GM19397 (cell line): ENCODE measurements around the gene DAPK1.
"Not testable (repeated sequence)": the region's sequence is repeated elsewhere in the genome, so short reads cannot be mapped to it uniquely, and the experiment has no call there.

Experiments used
- ATAC-seq: cut with Tn5 transposase; IDR thresholded peaks from one replicate; pipeline ENCODE4 v1.9.1; 2021; ENCODE audit warnings: mild to moderate bottlenecking, moderate library complexity; ENCODE audit not compliant: unreplicated experiment

The DAPK1 gene

GRCh38 chr9:87540444-87541105, 42.9 kb downstream of the DAPK1 start:
- ATAC-seq = no peak

- no peak for ATAC-seq
These were observed 44.0 kb downstream of the DAPK1 start for GRCh38 chr9:87541663-87542062.

- ATAC-seq = no peak
These were observed 44.5 kb downstream of the DAPK1 start for GRCh38 chr9:87542141-87542540.

- ATAC-seq = no peak
These were observed 45.6 kb downstream of the DAPK1 start for GRCh38 chr9:87543251-87543650.

GRCh38 chr9:87545858-87546257, 48.2 kb downstream of the DAPK1 start:
- ATAC-seq = no peak

- ATAC-seq = no peak
These were observed 49.0 kb downstream of the DAPK1 start for GRCh38 chr9:87546704-87547103.

GRCh38 chr9:87547671-87548081, 50.0 kb downstream of the DAPK1 start:
- ATAC-seq = no peak

GRCh38 chr9:87548159-87548558, 50.5 kb downstream of the DAPK1 start:
- no peak for ATAC-seq

- ATAC-seq = not testable (repeated sequence)
These were observed 51.4 kb downstream of the DAPK1 start for GRCh38 chr9:87549088-87549487.

GRCh38 chr9:87549791-87550190, 52.1 kb downstream of the DAPK1 start:
- ATAC-seq = no peak

- no peak for ATAC-seq
These were observed 52.7 kb downstream of the DAPK1 start for GRCh38 chr9:87550253-87550954.

GRCh38 chr9:87551772-87552217, 54.1 kb downstream of the DAPK1 start:
- no peak for ATAC-seq

GRCh38 chr9:87554171-87554910, 56.7 kb downstream of the DAPK1 start:
- no peak for ATAC-seq

GRCh38 chr9:87554976-87555375, 57.3 kb downstream of the DAPK1 start:
- ATAC-seq = no peak

- ATAC-seq = no peak
These were observed 58.4 kb downstream of the DAPK1 start for GRCh38 chr9:87556039-87556438.

GRCh38 chr9:87556821-87557220, 59.2 kb downstream of the DAPK1 start:
- ATAC-seq = no peak

- ATAC-seq = no peak
These were observed 60.3 kb downstream of the DAPK1 start for GRCh38 chr9:87557996-87558395.

GRCh38 chr9:87558606-87559190, 61.0 kb downstream of the DAPK1 start:
- no peak for ATAC-seq

GRCh38 chr9:87562062-87562461, 64.4 kb downstream of the DAPK1 start:
- no peak for ATAC-seq

GRCh38 chr9:87562530-87563170, 65.0 kb downstream of the DAPK1 start:
- ATAC-seq = no peak

- no peak for ATAC-seq
These were observed 66.4 kb downstream of the DAPK1 start for GRCh38 chr9:87564111-87564510.
